HepG2 (cell line): ENCODE data around the gene CUL5. TPM values are rescaled to one million over a fixed set of nuclear protein-coding genes. Genes with fewer than 3 reads are reported as not detected.

Experiments used
- ARNT ChIP-seq: fragments of 450-650 bp; IDR thresholded peaks from 2 replicates; pipeline ENCODE4 v1.6.1; 2017
- ATF5 ChIP-seq: sonication (generic); formaldehyde crosslinking; IDR thresholded peaks from 2 replicates; pipeline ENCODE4 v1.4.0; 2020; ENCODE audit warnings: mild to moderate bottlenecking, low read depth, missing genetic modification reagents
- CENPT ChIP-seq: sonication (generic); formaldehyde crosslinking; IDR thresholded peaks from 2 replicates; pipeline ENCODE4 v1.8.0; 2022; ENCODE audit warnings: low read depth, mild to moderate bottlenecking, moderate library complexity, missing genetic modification reagents
- CREM ChIP-seq, 2 experiments: sonication (generic) in 1 of 2; formaldehyde crosslinking in 1 of 2; IDR thresholded peaks; 2 replicates each; pipeline versions ENCODE4 v1.4.0 to v1.6.1; 2016 to 2020; ENCODE audit warnings: antibody characterized with exemption in 1 of 2, mild to moderate bottlenecking in 1 of 2, missing genetic modification reagents in 1 of 2
- ETV5 ChIP-seq: IDR thresholded peaks from 2 replicates; pipeline ENCODE4 v1.6.1; 2018; ENCODE audit warnings: missing biosample characterization, missing genetic modification reagents, inconsistent platforms, borderline replicate concordance
- GATA4 ChIP-seq: sonication (generic); IDR thresholded peaks from 2 replicates; pipeline ENCODE4 v1.6.1; 2016; ENCODE audit warnings: antibody characterized with exemption, low read depth, borderline replicate concordance
- GATAD1 ChIP-seq: IDR thresholded peaks from 2 replicates; pipeline ENCODE4 v1.6.1; 2016; ENCODE audit warnings: missing genetic modification reagents, missing compliant biosample characterization
- GMEB2 ChIP-seq: IDR thresholded peaks from 2 replicates; pipeline ENCODE4 v1.6.1; 2016; ENCODE audit warnings: missing biosample characterization, missing genetic modification reagents, low read depth
- JARID2 ChIP-seq: sonication (generic); formaldehyde crosslinking; IDR thresholded peaks from 2 replicates; pipeline ENCODE4 v1.8.1; 2023; ENCODE audit warnings: missing genetic modification reagents, inconsistent platforms; ENCODE audit not compliant: insufficient replicate concordance
- NCOA2 ChIP-seq: sonication (generic); formaldehyde crosslinking; IDR thresholded peaks from 2 replicates; pipeline ENCODE4 v1.8.0; 2022; ENCODE audit warnings: inconsistent platforms
- RNF219 ChIP-seq: sonication (generic); formaldehyde crosslinking; IDR thresholded peaks from 2 replicates; pipeline ENCODE4 v1.5.0; 2020; ENCODE audit warnings: mild to moderate bottlenecking, missing genetic modification reagents
- THAP8 ChIP-seq: sonication (generic); formaldehyde crosslinking; IDR thresholded peaks from 2 replicates; pipeline ENCODE4 v1.5.1; 2020; ENCODE audit warnings: missing genetic modification reagents, mild to moderate bottlenecking, borderline replicate concordance
- THYN1 ChIP-seq: sonication (generic); formaldehyde crosslinking; IDR thresholded peaks from 2 replicates; pipeline ENCODE4 v1.8.1; 2023; ENCODE audit warnings: low read depth, mild to moderate bottlenecking, moderate library complexity, missing genetic modification reagents, borderline replicate concordance
- ZHX2 ChIP-seq, 2 experiments: sonication (generic) in 1 of 2; formaldehyde crosslinking in 1 of 2; IDR thresholded peaks; 2 replicates each; pipeline versions ENCODE4 v1.6.1 to v1.9.0; 2014 to 2022; ENCODE audit warnings: antibody characterized with exemption in 1 of 2, borderline replicate concordance in 1 of 2, inconsistent platforms in 1 of 2, low read depth in 1 of 2, missing genetic modification reagents in 1 of 2
- ZNF703 ChIP-seq: sonication (generic); formaldehyde crosslinking; IDR thresholded peaks from 2 replicates; pipeline ENCODE4 v1.5.1; 2020; ENCODE audit warnings: missing genetic modification reagents, mild to moderate bottlenecking, moderate library complexity, borderline replicate concordance
- ZNF75D ChIP-seq: sonication (generic); formaldehyde crosslinking; IDR thresholded peaks from 2 replicates; pipeline ENCODE4 v1.8.1; 2023; ENCODE audit warnings: missing genetic modification reagents, mild to moderate bottlenecking, borderline replicate concordance
- polyA plus RNA-seq, 8 experiments: library from polyadenylated mRNA; depleted of rRNA in 3 of 8; stranded (reverse) in 7 of 8; unstranded in 1 of 8; fragments of >200 nt; fragmentation: Illumina TruSeq in 4 of 8; extraction: Trizol in 4 of 8; gene quantifications; 2 replicates each; pipeline versions ENCODE4 v1.2.1 to v1.2.3, GENCODE V29; 2011 to 2016; ENCODE audit warnings: low read depth in 4 of 8, missing spikeins in 1 of 8, mixed read lengths in 1 of 8; ENCODE audit not compliant: insufficient read depth in 1 of 8
- total RNA-seq, 5 experiments: library from RNA; depleted of rRNA; stranded (reverse); fragments of >200 nt; fragmentation: Illumina TruSeq; extraction: Trizol; gene quantifications; 2 replicates each; pipeline ENCODE4 v1.2.3, GENCODE V29; 2016; ENCODE audit warnings: low read depth in 1 of 5

The CUL5 gene
- total and polyA plus RNA-seq, 2 of the 13 experiments (the other 11 are each of a cell fraction or from before 2014, with no cell fraction given) = 7.0 to 24.7 TPM

- TF ChIP-seq GATAD1 (CRISPR knock-in tag) = peak; percentile 56
- TF ChIP-seq NCOA2 (CRISPR knock-in tag) = no peak
- no peak for TF ChIP-seq GATA4
- peak; percentile 7; the same call in 1 of the 2 replicates for TF ChIP-seq ETV5 (CRISPR knock-in tag)
- no peak for TF ChIP-seq GMEB2 (CRISPR knock-in tag)
- TF ChIP-seq ZNF703 (CRISPR knock-in tag) = 0 out of 2 replicates have a peak, but pooled peaks have one; percentile 45
- TF ChIP-seq THAP8 (CRISPR knock-in tag) = peak; percentile 92; the same call in 1 of the 2 replicates
- TF ChIP-seq RNF219 (CRISPR knock-in tag) = no peak
- no peak; the same call in 1 of the 2 replicates for TF ChIP-seq THYN1 (CRISPR knock-in tag)
- no peak for TF ChIP-seq CENPT
- TF ChIP-seq ZNF75D (CRISPR knock-in tag) = no peak
- no peak; the same call in 1 of the 2 replicates for TF ChIP-seq CREM (IDR thresholded peaks at IDR 0.05)
- TF ChIP-seq CREM (CRISPR knock-in tag; IDR thresholded peaks at IDR 0.05) = no peak
- no peak for TF ChIP-seq ATF5 (CRISPR knock-in tag)
- TF ChIP-seq ARNT = no peak
- TF ChIP-seq JARID2 (CRISPR knock-in tag) = no peak
- TF ChIP-seq ZHX2 (IDR thresholded peaks at IDR 0.05; ENCODE audit: low read depth) = no peak
- no peak for TF ChIP-seq ZHX2 (CRISPR knock-in tag; IDR thresholded peaks at IDR 0.05; ENCODE audit: borderline replicate concordance)
Measured at GRCh38 chr11:108121274-108122155, 112.8 kb downstream of the CUL5 start, which contains the start of gene ACAT1 (continued).
